HUDEP-2 (cell line): ENCODE data around the gene NPPC.

Experiments
- DNase-seq, 76 experiments: peaks; one replicate each; lab custom pipeline; 2025; ENCODE audit not compliant: unreplicated experiment in 76 of 76; lab: John Stamatoyannopoulos, UW

NPPC gene

DNA sequence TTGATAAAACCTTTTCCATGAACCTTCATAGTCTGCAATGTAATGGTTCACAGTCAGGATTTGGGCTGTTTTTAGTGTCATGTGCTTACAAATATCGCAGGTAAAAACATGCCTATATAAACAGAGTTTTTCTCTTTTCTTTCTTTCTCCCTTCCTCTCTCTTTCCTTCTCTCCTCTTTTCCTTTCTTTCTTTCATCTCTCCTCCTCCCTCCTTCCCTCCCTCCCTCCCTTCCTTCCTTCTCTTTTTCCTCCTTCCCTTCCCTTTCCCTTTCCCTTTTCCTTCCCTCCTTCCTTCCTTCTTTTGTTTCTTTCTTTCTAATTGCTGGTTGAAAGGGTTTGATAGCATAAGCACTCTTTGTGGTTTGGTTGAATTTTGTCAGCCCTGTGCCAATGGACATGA lies 9.6 kb upstream of the NPPC start:
- no peak for DNase-seq

DNA sequence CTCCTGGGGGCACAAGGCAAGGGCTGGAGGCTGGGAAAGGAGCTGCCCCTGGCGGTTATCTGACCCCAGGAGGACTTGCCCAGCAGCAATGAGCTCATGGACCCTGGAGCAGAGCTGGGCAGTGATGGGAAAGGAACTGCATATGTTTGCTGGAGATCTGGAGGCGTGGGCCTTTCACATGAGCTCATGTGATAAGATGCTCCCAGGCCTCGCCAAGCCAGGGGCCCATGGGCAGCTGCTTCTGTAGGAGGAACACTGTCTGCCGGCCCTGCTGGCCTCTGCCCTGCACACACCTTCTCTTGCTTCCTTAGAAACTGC lies 9.0 kb upstream of the NPPC start:
- peak in 4 of 76 experiments; percentile 2 to 30 (median 21) for DNase-seq

DNA sequence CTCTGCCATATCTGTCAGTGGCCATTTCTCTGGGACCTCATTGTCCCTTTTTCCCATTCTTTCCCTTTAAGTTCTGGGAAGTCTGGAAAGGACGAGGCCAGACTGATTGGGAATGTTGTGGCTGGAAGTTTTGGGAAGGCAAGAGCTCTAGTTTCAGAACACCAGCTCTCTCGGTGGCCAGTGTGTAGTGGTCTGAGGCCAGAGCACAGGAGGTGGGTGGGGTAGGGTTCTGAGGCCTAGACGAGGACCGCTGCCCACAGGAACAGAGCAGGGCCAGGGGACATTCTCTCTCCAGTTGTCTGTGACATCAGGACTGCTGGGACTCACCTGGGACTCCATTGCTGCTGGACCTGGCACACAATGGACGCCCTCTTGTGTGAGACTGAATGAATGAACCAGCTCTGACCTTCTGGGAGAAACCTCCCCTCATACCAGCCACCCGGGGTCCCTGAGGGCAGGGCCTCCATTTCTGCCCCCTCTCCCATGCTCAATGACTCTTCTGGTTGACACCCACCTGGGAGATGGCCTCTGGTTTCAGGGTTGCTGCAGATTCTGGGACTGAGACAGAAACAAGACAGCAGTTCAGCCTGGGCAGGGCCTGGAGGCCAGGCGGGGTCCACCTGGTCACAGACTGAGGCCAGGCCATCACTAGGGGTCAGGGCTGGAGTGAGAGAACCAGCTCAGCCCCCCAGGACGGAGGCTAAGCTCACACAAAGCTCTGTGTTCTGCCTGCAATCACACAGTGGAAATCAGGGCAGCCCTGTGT lies 8.4 kb upstream of the NPPC start:
- no peak for DNase-seq

DNA sequence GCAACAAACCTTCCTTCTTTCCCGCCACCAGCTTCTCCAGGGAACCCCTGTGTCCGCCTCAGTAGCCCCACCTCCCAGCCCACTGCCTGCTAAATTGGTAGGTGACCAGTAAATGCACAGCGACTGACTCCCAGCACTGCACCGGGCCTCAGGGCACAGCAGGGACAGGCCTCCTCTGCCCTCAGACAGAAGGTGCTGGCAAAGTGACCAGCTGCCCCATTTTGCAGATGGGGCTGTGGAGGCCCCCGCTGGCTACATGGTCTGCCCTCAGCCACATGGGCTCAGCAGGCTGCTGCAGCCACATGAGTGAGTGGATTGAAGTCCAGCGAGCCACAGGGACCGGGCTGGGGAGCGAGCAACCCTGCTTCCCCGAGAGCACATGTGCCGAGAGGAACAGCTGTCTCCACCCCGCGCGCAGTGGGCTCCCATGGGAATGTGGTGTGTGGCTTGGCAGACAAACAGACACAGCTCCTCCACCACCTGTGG lies 7.8 kb upstream of the NPPC start:
- DNase-seq, result no peak

DNA sequence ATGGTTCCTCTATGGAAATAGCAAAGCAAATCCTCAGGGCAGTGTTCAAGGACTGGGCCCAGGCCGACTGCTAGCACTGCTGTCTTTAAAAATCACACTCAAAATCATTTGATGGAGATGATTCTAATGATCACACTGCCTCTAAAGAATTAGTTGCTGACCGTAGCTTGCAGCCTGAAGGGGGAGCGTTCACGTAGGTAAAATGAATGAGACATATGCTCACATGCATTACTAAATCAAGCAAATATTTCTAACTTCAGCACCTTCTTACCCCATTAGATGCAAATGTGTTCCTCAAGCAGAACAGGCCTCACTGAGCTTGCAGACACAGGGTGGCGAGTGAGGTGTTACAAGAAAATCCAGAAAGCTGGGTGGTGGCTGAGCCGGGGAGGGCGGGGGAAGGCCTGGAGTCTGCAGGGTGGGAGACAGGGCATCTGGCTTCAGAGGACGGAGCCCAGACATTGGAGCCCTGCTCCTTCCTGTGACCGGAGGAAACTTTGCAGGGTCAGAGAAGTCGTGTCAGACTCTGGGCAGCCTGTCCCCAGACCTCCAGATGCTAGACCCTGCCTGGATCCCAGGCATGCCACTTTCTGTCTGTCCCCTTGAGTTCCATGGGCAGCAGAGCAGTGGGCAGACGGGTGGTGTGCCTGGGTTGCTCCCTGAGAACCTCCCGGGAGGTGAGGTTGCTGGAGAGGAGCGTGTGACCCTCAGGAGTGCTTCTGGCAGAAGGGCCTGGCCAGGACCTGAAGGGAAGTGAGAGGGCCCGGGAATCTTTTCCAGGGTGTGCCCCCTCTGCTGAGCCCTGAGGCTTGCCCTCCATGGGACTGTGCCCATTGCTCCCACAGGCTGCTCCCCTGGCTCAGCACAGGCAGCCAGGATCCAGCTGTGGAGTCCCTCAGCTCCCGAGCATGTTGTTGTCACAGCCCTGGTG lies 7.1 kb upstream of the NPPC start:
- no peak for DNase-seq

DNA sequence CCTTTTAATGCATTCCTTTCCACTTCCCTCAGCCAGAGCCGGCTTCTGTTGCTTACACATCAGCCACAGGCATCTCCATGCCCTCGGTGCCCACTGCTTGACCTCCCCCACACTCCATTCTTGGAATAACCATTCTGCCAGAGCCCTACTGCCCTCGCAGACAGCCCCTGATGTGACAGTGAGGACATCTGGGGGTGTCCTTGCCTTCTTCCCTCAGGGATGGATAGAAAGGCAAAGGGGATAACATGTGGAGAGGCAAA lies 6.4 kb upstream of the NPPC start:
- DNase-seq, result no peak

DNA sequence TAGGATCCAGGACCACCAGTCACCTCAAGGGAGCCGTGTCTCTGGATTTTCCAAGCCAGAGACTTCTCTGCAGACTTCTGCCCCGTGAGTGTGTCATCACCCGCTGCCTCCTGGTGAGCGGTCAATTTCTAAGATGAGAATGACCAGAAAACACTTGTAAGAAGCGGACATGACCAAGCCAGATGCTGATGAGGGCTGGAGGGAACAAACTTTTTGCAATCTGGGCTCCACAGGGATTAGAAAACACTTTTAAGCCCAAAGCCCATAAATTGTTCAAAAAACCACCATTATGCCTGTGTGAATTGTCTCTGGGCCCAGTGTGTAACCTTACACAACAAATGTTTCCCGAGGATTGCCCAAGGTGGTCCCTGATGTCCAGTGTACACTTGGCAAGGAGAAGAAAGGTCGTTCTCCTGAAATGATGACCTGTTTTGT lies 5.3 kb upstream of the NPPC start:
- DNase-seq, result no peak

DNA sequence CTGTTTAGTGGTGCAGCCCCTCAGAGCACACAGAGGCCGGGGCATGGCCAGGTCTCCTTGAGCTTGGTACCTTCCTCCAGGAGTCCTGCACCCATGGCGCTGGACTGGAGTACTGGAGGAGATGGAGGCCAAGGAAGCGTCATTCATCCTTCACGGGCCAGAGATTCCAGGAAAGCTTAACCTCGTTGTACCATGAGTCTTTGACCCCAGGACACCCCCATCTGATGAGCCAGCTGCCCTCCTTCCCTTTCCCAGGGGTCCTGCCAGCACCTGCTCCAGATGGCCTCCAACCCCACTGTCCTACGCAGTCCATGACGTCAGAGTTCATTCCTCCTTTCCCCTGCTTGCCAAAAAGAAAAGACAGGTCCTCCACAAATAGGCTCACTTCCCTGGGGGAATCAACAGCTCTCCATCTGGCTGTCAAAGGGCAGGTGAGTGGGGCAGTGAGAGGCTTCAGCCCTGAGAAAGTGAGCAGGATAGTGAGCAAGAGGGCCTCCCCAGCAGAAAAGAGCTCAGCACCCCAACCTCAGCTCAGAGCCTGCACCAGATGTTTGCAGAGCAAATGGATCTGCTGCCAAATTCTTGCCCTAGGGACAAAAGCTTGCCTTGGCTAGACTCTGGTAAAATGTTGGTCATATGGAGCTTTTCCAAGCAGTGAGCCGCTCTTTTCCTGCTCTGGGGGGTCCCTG lies 4.5 kb upstream of the NPPC start:
- no peak for DNase-seq

DNA sequence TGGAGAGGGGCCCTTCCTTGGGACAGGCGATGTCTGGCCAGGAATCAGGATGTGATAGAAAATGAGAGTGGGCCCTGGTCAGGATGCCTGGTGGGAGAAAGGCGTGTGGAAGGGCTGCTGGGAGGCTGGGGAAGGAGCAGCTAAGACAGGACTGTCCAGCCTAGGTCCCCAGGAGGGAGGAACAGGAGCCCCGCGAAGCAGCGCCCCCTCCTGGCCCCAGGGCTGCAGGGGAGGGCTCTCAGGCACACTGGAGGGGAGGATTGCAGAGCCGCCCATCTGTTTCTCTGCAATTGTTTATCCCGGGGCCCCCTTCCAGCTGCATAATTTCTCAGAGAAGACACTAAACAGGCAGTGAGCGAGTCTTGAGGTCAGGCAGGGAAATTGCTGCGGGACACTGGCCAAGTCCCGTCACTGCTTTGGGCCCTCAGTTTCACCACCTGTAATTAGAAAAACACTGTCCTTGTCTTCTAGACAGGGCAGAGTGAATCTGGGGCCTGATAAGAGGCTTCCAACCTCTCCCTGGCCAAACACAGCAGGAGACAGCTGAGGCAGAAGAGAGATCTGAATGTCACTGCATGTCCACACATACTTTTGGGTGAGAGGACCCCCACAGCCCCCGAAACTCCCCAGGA lies 3.9 kb upstream of the NPPC start:
- DNase-seq, result peak in 24 of 76 experiments; percentile 6 to 52 (median 21)

DNA sequence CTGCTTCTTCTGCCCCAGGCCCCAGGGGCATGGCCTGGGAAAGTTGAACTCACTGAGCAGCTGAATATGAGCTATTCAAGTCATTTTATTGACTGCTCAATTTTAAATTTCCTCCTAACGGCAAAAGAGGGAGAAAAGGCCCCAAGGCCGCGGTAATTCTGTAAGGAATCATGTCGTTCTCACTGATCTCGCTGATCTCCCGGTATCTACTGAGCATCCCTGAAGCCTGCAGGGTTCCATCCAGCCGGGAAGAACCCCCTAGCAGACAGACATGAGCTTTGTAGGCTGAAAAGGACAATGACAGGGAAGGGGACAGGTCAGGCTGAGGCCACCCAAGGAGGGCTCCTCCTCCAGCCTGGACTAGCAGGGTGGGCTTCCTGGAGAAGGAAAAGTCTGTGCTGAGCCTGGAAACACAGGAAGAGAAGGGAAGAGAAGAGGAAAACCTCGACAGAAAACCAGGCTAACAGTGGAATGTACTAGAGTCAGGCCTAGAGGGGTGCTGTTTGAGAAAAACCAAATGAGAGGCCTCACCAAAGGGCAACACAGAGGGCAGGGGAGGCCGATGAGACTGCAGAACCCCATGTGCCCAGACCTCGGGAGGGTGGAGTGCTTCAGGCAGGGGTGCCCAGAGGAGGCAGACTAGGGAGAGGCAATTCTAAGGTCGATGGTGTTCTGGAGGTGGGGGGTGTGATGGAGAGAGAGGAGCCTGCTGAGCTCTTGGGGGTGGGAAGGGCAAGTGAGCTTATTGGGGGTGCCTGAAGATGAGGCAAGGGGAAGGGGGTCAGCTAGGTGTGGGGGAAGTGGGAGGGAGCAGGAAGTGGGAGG lies 2.9 kb upstream of the NPPC start:
- DNase-seq, result no peak

DNA sequence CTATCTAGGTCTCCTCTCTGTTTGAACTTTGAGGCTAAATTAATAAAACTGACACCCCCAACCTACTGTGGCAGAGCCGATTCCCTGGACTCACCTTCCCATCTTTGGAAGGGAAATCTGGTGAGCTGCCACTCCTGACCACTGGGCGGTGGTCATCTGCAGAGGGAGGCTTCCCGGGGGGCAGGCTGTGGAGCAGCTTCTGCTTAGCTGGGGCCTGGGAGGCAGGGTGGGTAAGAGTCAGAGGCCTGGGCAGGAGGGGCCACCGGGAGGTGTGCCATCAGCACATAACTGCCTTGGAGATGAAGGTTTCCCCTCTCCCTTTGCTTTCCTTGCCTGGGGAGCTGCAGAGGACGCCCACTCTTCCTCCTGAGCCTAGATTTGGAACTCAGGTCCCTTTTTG lies 2.3 kb upstream of the NPPC start:
- no peak for DNase-seq

DNA sequence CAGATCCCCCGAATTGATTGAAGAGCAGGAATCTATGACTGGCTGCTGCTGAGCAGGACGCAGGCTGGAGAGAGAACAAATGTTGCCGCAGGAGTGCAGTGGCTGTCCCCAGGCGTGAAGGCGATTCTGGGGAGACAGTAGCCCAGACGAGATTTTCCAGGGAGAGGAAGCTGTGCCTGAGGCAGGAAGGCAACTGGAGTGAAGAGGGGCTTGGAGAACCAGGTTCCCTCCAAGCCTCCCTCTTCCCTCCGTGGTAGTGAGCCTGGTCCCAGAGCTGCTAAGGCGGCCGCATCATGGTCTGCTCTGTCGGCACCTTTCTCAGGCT lies 1.3 kb upstream of the NPPC start:
- no peak for DNase-seq

DNA sequence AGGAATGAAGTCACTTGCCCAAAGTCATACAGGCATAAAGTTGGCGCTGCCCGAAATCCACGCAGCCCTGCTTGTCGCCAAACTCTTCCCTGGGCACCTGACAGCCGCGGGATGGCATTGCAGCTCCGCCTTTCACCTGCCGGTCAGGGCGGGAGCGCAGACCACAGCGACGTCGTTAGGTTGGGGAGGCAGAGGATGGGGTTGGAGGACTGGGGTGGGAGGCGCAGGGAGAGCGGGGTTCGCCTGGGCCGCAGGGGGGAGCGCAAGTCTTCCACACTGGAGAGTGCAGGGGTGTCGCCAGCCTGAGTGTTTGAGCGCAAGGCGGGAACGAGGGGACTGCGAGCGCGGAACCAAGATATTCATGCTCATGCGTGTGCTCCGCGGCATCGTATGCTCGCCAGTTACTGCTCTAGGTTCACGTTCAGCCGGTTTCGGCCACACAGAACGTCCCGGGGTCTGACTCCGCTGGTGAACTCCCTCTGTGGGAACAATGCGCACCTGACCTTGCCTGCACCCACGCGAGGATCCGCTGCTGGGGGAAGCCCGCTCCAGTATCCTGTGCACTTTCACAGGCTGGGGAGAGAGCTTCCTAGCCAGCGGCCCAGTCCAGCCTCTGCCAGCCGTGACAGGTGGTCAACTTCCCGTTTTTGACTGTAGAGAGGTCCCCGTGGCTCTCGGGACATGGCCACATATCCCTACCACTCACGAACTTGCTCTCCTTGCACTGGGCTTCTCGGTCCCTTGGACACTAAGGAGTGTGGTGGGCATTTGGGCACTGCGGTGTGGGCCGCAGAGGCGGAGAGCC lies 767 bp upstream of the NPPC start:
- peak in 7 of 76 experiments; percentile 9 to 44 (median 21) for DNase-seq

DNA sequence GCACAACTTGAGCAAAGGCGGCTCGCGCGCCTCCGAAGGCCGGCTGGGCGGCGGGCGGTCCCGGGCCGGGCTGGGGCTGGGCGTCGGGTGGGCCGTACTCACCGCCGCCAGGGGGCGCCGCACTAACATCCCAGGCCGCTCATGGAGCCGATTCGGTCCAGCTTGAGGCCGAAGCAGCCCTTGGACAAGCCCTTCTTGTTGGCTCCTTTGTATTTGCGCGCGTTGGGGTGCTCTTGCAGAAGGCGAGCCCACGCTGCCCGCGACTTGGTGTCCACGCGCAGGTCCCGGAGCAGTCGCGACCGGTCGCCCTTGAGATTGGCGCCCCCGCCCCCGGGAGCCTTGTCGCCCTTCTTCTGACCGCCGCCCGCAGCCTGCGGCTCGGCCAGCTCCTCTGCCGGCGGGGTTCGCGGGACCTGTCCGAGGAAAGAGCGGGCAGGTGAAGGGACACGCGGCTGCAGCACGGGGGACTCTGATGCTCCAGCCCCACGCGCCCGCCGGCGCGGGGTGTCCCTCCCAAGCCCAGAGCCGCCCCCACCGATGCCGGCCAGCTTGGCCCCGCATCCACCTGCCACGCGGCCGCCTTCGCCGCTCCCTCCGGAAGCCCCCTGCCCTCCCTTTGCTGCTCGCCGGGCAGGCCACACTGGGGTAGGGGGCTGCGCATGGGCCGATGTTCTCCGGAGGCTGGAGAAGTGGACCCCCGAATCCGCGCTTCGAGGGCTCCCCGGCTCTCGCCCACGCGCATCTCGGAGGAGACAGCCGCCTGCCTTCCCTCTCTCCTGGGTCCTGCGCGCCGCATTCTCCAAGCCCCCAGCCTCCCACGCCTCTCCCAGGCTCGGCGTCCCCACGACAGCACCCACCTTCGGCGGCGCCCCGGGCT lies 655 bp downstream of the NPPC start:
- peak in 65 of 76 experiments; percentile 6 to 82 (median 61) for DNase-seq

DNA sequence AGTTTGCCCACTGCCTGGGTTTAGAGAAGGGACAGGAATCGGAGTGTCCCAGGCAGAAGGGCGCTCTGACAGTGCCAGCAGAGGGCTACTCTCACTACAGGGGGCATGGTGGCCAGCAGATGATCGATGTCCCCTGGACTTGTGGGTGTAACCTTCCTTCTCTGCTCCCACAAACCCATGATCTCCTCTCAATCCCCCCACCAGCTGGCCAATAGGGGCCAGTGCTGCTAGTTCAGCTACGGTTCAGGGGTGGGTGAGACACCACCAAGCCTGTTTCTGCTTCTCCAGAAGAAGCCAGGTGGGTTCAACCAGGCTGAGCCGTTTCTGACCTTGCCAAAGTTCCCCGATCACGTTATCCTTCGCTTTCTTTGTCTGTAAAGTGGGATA lies 1.3 kb downstream of the NPPC start:
- no peak for DNase-seq

DNA sequence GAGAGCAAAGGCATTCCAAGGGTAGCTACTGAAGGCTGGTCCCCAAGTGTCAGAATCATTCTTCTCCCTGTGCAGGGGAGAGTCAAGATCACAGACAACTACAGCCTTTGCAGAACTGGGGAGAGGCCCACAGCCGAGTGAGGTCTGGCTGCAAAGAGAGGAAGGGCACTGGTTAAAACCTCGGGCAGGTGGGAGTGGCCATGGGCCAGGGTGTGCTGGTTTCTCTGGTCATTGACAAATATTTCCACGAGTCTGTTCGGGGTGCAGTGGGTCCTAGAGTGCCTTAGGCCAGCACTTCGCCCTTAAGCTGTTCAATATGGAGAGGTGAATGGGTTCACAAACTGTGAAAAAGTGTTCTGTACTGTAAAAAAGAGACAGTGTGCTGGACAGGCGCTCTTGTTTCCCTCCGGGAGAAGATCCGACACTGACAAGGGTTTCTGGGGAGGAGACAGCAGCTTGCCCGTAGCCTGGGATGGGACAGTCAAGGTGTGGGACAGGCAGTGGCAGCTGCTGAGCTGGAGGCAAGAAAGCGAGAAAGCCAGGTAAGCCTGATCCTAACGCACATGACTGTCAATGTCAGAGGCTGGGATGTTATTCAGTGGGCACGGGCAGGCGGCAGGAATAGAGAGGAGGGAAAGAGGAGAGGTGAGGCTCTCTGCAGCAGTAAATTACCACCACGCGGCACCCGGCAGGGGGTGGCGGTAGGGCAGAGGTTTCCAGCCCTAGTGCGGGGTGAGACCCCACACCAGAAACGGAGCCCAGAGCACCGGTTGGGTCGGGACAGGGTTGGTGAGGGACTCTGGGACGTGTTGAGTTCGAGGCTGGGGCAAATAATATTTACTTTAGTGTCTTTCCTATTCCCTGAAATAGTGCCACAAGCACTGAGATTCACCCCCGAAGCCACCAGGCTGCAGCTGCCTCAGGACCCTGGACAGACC lies 2.0 kb downstream of the NPPC start:
- no peak for DNase-seq

DNA sequence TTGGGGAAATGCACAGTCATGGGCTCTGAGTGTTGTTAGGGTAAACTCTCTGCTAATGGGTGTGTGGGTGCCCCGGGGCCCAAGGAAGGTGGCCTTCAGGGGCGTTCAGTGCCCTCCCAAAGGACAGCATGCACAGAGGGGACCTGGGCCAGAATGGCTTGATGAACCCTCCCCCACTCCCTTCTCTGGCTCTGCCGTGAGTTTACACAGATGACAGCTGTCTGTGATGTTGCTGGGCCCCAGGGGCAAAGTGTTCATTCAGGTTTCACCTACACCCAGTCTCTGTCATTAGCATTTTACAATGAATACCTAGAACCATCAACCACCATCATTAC lies 3.2 kb downstream of the NPPC start:
- no peak for DNase-seq
